ENCODE measurements around the gene FAM117B.
"Not testable (repeated sequence)": the region's sequence is repeated elsewhere in the genome, so short reads cannot be mapped to it uniquely, and the experiment has no call there.

The FAM117B gene

DNA sequence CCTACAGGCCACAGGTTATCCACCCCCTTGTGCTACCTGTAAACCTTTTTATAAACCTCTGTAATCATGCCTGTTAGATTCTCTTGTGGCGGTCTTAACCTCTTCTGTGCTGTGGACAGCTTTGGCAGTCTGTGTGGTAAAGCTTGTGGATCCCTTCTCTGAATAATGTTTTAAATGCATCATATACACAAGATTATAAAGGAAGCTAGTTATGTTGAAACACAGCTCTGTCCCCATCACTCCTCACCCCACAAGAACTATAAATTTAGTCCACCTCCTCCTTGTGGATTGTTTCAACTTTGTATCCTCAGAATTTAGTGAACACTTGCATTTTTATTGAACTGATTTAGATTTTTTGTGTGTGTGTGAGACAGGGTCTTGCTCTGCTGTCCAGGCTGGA, 129.1 kb downstream of the FAM117B start:
- DNase-seq: no peak

DNA sequence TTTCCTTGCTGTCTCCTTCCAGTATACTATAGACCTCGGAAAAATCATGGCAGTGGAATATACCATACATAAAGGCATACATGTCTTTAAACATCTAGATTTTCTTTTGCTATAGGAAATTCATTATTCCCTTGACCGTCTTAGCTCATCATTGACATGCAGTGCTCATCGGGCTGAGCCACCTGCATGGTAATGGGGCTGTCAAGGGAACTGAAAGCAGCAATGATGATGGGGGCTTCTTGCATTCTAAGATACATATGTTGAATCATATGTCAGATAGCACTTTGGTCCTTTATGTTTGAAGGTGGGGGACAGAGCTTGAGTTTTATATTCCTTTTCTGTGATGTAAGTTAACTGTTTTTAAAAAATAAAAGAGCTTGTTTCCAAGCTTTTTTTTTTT, 130.2 kb downstream of the FAM117B start:
- no peak for DNase-seq

DNA sequence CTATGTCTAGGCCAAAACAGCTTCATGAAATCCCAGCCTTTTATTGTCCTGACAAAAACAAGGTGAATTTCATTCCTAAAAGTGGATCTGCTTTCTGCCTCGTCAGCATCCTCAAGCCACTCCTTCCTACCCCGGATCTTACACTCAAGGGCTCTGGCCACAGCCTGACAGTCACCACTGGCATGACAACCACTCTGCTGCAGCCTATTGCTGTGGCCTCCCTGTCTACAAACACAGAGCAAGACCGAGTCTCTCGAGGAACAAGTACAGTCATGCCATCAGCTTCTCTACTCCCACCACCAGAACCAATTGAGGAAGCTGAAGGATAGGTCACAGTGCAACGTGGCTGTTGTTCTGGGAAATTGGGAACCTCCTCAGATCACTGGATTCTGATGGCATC, 130.7 kb downstream of the FAM117B start:
- no peak for DNase-seq

DNA sequence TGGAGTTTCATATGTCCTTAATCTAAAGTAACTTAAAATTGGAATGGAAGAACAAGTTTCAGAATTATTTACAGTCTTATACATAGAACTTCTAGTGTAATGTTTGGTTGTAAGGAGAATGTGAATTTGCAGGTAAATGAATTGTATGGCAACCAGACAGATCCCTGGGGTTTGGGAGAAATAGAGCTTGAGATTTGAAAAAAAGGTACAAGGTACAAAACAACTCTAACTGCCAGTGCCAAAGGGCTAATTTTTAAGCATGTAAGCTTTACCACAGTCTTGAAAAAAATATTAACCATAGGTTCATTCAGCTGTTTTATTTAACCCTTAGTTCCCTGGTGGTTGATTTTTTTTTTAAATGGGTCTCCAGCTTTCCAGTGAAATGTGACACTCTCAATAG, 133.5 kb downstream of the FAM117B start:
- DNase-seq: no peak

DNA sequence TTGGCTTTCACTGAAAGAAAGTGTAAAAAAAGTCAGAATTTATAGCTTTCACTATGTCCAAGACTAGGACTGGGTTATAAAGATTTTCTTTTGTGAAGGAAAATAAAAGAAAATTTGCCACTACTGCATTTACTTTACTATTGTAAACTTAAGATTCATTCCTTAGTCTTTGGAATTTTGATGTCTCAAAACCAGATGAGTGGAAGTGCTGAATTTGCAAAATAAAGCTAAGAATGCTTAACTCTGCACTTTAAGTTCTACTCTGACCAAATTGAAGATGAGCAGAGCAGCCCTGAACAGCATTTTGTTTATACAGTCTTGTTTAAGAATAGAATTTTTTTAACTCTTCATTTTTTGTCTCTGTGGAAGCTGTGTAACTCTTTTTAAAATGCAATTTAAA, 134.4 kb downstream of the FAM117B start:
- no peak for DNase-seq

DNA sequence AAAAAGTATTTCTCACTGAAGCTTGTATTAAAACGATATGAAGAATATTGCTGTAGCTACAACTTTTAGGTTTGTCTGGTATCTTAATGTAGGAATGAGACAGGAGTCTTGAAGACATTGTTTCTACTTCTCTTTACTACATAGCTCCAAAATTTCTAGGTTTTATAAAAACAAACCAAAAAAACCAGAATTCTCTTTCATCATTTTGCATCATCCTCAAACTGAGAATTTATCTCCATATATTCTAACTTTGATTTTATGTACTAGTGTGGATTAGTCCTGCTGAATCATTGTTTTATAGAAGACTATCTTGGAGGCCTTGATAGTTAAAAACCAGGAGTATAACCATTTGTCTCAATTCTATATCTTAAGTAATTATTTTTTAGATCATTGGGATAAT, 136.6 kb downstream of the FAM117B start:
- no peak for DNase-seq

DNA sequence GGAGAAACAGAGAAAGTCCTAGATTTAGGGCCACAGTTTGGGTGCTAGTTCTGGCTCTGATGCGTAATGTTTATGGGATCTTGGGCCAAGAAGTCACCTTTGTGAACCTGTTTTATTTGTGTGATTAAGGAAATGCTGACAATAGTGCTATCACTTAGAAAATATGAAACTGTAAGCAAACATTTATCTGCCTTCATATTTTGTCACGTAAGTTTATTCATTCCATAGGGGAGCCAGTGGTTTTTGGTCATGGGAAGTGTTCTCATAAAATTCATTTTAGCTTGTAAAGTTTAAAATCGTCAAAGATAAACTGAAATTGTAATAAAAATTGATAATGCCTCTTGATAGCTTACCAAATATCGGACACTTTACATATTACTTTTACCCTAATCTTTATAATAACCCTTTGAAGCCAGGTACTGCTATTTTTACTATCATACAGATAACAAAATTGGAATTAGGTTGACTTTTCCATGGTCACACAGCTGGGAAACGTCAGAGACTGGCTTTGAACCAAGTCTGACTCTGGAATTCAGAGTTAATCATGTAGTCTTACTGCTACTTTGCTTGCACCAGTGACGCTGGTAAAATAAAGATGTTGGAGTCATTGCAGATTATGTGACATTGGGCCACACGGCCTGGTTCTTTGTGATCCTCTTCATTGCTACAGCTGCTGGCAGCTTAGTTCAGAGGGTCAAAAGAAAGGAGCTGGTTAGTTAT, 137.1 kb downstream of the FAM117B start:
- DNase-seq: no peak

DNA sequence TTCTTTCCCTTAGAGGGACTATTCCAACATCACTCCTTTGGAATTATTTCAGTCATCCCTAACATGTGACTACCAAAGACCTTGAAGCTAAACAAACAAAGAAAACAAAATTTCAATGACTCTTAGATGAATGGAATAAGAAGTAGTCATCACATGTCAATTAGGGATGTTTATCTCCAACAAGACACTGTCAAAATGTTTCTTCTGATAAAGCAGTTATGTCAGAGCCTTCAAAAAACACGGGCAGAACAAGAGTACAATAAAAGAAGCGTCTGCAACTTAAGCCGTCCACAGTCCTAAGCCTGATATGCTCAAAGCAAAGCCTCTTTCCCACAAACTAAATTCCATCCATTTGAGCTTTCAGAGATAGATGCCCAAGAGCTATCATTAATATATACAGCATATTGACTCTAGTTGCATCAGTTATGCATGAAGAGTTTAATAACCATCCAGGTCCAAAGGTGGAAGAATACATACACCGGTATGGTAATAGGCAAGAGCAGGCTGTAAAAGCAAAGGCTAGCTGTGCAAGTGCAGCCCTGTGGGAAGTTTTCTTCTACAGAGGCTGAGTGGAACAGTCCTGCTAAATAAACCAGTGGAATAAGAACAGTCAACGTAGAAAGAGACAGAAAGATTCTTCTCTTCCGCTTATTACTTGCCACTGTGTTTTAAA, 138.7 kb downstream of the FAM117B start:
- no peak for DNase-seq

DNA sequence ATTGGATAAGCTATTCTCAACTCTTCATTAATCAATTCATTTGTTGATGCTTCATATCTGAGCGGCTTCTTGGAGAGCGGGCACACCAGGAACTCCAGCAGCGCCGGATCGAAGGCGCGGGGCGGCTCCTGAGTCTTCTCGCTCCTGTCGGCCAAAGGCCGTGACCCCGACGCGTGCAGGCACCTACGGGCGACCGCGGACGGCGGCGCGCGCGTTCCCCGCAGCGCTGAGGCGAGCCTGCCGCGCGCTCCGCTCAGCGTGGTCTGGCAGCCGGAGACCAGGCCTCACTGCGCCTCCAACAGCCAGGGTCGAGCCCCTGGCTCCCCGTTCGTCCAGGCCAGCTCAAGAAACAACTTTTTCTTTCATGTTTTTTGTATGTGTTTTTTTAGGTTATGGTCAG, 139.3 kb downstream of the FAM117B start:
- DNase-seq: no peak

DNA sequence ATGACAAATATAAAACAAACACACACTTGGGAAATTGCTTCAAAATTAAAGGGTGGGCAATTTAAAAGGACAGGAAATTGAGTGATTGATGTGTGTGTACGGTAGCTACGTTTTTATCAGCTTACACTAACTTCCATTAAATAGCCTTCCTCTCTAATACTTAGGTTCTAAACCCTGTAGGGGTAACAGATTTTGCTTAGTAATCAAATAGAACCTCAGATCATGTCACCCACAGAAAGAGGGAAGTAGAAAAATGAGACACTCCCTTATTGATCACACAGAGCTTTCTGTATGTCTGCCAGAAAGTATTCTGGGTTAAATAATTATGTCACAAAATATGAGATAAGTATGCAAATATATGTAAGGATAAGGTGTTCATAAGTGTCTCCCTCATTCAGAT, 143.4 kb downstream of the FAM117B start:
- no peak for DNase-seq

DNA sequence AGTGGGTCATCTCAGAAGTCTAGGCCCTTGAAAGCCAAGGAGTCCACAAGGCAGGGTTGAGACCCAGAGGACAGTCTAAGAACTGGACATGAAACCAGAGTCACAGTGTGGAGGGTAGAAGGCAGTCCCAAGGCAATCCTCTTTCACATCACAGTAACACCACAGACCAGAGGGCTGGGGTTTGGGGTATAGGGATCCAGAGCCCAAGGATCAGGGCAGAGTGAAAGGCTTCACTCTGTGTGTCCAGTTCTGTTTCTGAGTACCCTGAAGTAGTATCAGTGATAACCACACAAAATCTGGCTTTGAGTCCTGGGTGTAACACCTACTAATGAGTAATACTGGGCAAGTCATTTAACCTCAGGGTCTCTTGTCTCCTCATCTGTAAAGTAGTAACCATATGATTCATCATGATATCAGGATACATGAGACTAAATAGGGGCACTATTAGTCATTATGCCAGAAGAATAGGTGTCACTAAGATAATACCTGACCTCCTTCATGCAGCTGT, 145.8 kb downstream of the FAM117B start:
- no peak for DNase-seq

DNA sequence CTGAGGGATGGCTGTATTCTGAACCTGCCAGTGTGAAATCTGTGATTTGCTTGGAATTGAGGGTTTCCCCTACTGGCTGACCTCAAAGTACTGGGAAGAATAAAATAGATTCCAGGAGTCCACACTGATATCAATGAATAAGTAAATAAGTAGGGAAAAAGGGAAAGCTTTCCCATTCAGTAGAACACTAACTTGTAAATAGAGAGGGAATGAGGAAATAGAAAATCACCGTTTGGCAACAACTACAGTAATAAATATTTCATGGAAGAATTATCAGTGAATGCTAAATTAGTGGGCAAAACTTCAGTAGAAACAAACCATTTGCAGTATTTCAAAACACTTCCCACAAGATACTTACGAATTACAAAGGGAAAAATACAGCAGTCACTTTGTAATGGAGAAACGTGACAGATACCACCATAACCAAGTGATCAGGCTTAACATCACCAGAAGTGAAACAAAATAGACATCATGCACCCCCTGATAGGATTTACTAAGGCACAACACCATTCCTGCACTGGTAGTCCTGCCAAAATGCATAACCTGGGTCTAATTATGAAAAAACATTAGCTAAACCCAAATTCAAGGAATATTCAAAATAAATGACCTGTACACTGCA, 148.3 kb downstream of the FAM117B start:
- no peak for DNase-seq

DNA sequence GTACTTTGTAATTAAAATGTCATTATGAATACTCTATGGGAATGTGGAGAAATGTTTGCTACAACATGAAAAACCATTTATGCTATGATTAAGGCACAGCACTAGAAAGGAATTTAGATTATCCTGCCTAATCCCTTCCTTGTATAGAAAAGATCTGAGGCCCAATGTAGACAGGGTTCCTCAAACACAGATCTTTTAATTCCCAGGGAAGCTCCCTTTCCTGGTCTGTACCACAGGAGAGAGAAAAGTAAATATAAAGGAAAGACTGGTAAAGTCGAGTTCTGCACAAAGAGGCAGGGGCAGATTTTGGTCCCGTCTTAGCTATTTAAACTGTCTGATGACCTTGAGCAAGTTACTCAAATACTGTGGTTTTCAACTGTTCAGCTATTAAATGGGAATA, 152.1 kb downstream of the FAM117B start:
- DNase-seq: no peak

DNA sequence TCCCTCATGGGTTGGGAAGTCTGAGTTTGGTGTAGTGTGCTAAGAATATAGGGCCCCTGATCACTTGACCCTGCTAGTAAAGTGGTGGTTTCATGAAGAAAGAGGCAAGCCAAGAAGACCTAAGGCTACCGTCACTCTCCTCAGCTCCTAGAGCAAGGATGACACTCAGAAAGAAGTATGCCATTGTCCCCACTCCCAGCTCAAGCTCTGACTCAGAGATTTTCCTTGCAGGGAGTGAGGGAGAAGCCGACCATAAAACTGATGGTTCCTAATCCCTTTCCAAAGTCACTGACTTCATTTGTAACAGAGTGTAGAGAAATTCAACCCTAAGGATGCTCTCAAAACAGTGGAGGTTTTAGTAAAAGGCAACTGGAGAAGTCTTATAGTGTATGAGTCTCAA, 155.9 kb downstream of the FAM117B start:
- no peak for DNase-seq

DNA sequence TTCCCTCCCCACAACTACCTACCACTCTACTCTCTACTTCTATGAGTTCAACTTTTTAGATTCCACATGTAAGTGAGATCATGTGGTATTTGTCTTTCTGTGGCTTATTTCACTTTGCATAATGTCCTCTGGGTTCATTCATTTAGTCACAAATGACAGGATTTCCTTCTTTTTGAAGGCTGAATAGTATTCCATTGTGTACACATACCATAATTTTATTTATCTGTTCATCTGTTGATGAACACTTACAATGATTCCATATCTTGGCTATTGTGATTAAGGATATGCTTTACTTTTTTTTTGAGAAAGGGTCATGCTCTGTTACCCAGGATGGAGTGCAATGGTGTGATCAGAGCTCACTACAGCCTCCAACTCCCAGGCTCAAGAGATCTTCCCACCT, 163.2 kb downstream of the FAM117B start:
- DNase-seq: no peak

DNA sequence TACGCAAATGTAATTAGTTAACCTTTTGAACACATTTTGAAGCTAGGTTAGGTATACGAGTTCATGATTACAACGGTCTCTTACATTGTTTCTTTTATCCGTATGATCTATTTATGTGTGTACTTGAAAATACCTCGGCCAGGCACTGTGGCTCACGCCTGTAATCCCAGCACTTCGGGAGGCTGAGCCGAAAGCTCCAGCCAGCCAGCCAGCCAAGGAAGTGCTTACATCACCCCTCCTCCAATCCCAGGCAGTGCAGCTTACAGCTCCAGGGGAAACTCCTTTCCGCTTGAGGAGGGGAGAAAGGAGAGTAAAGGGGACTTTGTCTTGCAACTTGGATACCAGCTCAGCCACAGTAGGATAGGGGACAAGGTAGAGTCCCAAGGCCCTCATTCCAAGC, 171.1 kb downstream of the FAM117B start:
- not testable (repeated sequence) for DNase-seq

DNA sequence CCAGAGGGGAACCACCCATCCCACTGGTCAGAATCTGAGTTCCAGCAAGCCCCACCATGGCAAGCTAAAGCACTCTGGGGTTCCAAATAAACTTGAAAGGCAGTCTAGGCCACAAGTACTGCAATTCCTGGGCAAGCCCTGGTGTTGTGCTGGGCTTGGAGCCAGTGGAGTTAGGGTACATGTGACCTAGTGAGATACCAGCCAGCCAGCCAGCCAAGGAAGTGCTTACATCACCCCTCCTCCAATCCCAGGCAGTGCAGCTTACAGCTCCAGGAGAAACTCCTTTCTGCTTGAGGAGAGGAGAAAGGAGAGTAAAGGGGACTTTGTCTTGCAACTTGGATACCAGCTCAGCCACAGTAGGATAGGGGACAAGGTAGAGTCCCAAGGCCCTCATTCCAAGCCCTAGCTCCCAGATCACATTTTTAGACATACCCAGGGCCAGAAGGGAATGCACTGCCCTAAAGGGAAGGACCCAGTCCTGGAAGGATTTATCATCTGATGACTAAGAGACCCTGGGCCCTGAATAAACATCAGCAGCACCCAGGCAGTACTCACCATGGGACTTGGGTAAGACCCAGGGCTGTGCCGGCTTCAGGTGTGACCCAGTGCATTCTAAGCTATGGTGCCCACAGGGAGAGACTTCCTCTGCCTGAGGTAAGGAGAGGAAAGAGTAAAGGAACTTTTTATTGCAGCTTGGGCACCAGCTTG, 172.8 kb downstream of the FAM117B start:
- not testable (repeated sequence) for DNase-seq

DNA sequence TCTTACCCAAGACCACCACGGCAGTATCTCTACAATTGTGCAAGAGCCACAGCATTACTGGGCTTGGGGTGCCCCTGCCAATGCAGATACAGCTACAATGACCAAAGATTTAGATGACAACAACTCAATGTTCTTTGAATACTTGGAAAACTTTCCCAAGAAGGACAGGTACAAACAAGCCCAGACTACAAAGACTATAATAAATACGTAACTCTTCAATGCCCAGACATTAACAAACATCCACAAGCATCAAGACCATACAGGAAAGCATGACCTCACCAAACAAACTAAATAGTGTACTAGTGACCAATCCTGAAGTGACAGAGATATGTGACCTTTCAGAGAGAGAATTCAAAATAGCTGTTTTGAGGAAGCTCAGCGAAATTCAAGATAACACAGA, 174.0 kb downstream of the FAM117B start:
- no peak for DNase-seq

DNA sequence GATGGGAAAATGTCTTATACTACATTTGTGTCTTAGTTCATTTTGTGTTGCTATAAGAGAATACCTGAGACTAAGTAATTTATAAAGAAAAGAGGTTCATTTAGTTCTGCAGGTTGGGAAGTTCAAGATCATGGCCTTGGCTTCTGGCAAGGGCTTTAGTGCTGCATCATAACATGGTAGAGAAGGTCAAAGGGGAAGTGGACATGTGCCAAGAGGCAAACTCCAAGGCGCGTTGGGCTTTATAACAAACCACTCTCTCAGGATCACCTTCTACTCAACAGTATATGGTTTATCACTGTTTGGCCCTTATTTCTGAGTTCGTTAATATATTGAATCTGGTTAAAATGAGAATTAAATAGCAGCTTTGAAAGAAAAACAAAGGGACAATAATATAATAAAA, 178.6 kb downstream of the FAM117B start:
- DNase-seq: no peak

DNA sequence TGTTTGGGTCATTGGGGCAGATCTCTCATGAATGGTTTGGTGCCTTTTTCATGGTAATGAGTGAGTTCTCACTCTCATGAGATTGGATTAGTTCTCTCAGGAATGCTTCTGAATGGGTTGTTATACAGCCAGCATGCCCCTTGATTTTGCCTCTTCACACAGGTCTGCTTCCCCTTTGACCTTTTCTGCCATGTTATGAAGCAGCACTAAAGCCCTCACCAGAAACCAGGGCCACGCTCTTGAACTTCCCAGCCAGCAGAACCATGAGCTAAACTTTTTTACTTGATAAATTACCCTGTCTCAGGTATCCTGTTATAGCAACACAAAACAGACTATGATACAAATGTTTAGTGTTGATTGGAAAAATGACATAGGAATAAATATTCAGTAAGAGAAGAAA, 179.5 kb downstream of the FAM117B start:
- DNase-seq: no peak

DNA sequence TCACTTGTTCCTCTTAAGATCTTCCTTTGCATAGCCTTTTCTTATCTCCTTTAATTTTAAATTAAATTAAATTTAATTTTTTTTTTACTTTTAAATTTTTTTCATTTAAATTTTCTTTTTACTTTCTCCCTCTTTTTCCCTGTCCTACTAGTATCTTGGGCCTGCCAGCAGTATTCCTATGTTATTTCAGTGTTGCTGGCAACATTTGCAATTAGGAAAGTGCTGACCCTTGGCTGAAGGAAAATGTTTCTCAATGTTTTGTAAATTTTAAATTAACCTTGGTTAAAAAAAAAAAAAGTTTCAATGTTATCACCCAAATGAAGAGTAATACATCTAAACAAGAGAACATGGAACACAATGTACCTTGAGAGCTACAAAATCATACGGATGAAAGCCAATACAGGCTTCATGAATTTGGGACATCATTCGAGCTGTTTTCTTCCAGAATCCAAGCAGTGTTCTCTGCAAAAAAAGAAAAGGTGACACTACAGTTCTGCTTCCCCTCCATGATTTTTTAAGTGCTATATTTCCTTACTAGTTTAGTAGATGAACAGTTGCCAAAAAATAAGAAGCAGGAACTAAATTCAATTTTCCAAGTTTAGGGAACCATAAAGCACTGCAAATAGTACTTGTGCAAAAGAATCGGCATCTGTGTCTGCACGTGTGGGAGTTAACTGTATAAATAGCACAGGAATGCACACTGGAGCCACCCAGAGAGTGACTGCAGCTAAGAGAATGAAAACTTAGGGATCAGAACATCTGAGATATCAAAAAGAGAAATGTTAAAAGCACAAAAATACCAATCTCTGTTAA, 181.0 kb downstream of the FAM117B start:
- DNase-seq: no peak

DNA sequence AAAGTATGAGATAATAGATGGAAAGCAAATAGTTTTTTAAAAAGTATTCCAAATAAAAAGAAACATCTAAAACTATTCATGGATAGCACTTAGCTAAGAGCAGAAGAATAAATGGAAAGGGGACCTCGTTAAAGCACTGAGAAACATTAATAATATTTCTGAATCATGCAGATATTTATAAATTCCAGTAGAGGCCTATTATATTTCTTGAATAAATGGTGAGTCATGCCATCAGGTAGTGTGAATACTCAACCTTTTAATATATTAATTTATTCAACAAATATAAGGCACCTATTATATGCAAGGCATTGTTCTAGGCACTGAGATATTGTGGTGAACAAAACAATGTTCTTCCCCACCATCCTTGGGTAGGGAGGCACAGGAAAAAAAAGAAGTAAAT, 183.0 kb downstream of the FAM117B start:
- DNase-seq: no peak

DNA sequence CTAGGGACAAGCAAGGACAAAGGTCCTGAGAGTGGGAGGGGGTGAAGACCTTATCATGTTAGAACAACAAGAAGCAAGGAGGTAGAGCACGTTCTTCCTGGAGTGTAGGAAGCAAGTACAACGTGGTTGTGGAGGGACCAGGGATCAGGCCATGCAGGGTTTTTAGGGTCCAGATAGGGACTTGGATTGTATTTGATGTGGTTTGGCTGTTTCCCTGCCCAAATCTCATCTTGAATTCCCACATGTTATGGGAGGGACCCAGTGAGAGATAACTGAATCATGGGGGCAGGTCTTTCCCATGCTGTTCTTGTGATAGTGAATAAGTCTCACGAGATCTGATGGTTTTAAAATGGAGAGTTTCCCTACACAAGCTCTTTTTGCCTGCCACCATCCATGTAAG, 183.6 kb downstream of the FAM117B start:
- DNase-seq: no peak
